Mucosa of stomach (tissue), 1 donor: ENCODE measurements around the gene BAIAP2L1.
"Not testable (repeated sequence)": the region's sequence is repeated elsewhere in the genome, so short reads cannot be mapped to it uniquely, and the experiment has no call there.

Experiments used
- H3K27me3 ChIP-seq: one replicate; pipeline ENCODE4 v1.7.0; 2013; ENCODE audit warnings: mild to moderate bottlenecking, low read length; ENCODE audit not compliant: control insufficient read depth, insufficient read depth
- H3K36me3 ChIP-seq: one replicate; pipeline ENCODE4 v1.7.0; 2013; ENCODE audit warnings: low read length; ENCODE audit not compliant: control insufficient read depth, insufficient read depth
- H3K4me1 ChIP-seq: one replicate; pipeline ENCODE4 v1.7.0; 2013; ENCODE audit warnings: mild to moderate bottlenecking, low read length; ENCODE audit not compliant: control insufficient read depth, insufficient read depth
- H3K4me3 ChIP-seq: one replicate; pipeline ENCODE4 v1.7.0; 2013; ENCODE audit warnings: low read length
- H3K9ac ChIP-seq: one replicate; pipeline ENCODE4 v1.7.0; 2013; ENCODE audit warnings: mild to moderate bottlenecking, low read length, moderate library complexity
- H3K9me3 ChIP-seq: one replicate; pipeline ENCODE4 v1.7.0; 2013; ENCODE audit warnings: mild to moderate bottlenecking, low read length, moderate library complexity; ENCODE audit not compliant: control insufficient read depth
- donor health status: Pancreatic carcinoma.

The BAIAP2L1 gene

GRCh38 chr7:98324782-98325181 lies 76.1 kb downstream of the BAIAP2L1 start:
- peaks cover 21% of the 10 kb centered on the region for H3K4me1 ChIP-seq

GRCh38 chr7:98323597-98324322 lies 77.1 kb downstream of the BAIAP2L1 start:
- Histone ChIP-seq H3K4me1 (peaks cover 21% of the 10 kb centered on the region), H3K36me3 (no peaks in the 10 kb centered on the region), H3K27me3 (no peaks in the 10 kb centered on the region), H3K9me3 (no peaks in the 10 kb centered on the region), H3K9ac (no peak overlapping the region), H3K4me3 (no peak overlapping the region)

More at GRCh38 chr7:98324782-98325181, 76.1 kb downstream of the BAIAP2L1 start:
- H3K27me3 ChIP-seq = no peaks in the 10 kb centered on the region
- H3K4me3 ChIP-seq = no peak overlapping the region
- H3K9me3 ChIP-seq = no peaks in the 10 kb centered on the region
- no peaks in the 10 kb centered on the region for H3K36me3 ChIP-seq
- no peak overlapping the region for H3K9ac ChIP-seq

- Histone ChIP-seq H3K9ac (no peak overlapping the region), H3K27me3 (no peaks in the 10 kb centered on the region), H3K4me3 (no peak overlapping the region), H3K9me3 (no peaks in the 10 kb centered on the region), H3K4me1 (peaks cover 21% of the 10 kb centered on the region), H3K36me3 (no peaks in the 10 kb centered on the region)
Observed at GRCh38 chr7:98322331-98323270, 78.3 kb downstream of the BAIAP2L1 start.

- Histone ChIP-seq H3K9ac (no peak overlapping the region), H3K36me3 (no peaks in the 10 kb centered on the region), H3K4me3 (no peak overlapping the region), H3K27me3 (no peaks in the 10 kb centered on the region), H3K9me3 (no peaks in the 10 kb centered on the region), H3K4me1 (peaks cover 21% of the 10 kb centered on the region)
Observed at GRCh38 chr7:98321301-98321700, 79.6 kb downstream of the BAIAP2L1 start.

- H3K4me1 ChIP-seq = peaks cover 21% of the 10 kb centered on the region
- peaks cover 4% of the 10 kb centered on the region for H3K36me3 ChIP-seq
- H3K9me3 ChIP-seq = no peaks in the 10 kb centered on the region
- no peaks in the 10 kb centered on the region for H3K27me3 ChIP-seq
- H3K9ac ChIP-seq = no peak overlapping the region
- H3K4me3 ChIP-seq = no peak overlapping the region
Observed at GRCh38 chr7:98319176-98319575, 81.7 kb downstream of the BAIAP2L1 start.

- H3K9me3 ChIP-seq = no peaks in the 10 kb centered on the region
- H3K9ac ChIP-seq = no peak overlapping the region
- H3K27me3 ChIP-seq = no peaks in the 10 kb centered on the region
- peaks cover 11% of the 10 kb centered on the region for H3K4me1 ChIP-seq
- H3K36me3 ChIP-seq = peaks cover 5% of the 10 kb centered on the region
- H3K4me3 ChIP-seq = no peak overlapping the region
Observed at GRCh38 chr7:98317366-98318040, 83.4 kb downstream of the BAIAP2L1 start.

- not testable (repeated sequence) for H3K27me3 ChIP-seq, H3K4me1 ChIP-seq, H3K9ac ChIP-seq, H3K36me3 ChIP-seq, H3K9me3 ChIP-seq, H3K4me3 ChIP-seq
Observed at GRCh38 chr7:98315994-98316527, 84.8 kb downstream of the BAIAP2L1 start.

GRCh38 chr7:98315318-98315993 lies 85.4 kb downstream of the BAIAP2L1 start:
- Histone ChIP-seq H3K36me3 (peaks cover 5% of the 10 kb centered on the region), H3K9me3 (no peaks in the 10 kb centered on the region), H3K4me3 (no peak overlapping the region), H3K9ac (no peak overlapping the region), H3K27me3 (no peaks in the 10 kb centered on the region), H3K4me1 (no peaks in the 10 kb centered on the region)

GRCh38 chr7:98314469-98314868 lies 86.4 kb downstream of the BAIAP2L1 start:
- Histone ChIP-seq H3K4me3 (no peak overlapping the region), H3K9me3 (no peaks in the 10 kb centered on the region), H3K27me3 (no peaks in the 10 kb centered on the region), H3K36me3 (peaks cover 7% of the 10 kb centered on the region), H3K9ac (no peak overlapping the region), H3K4me1 (no peaks in the 10 kb centered on the region)

- no peak overlapping the region for H3K9ac ChIP-seq
- H3K36me3 ChIP-seq = peaks cover 18% of the 10 kb centered on the region
- no peaks in the 10 kb centered on the region for H3K4me1 ChIP-seq
- no peaks in the 10 kb centered on the region for H3K9me3 ChIP-seq
- no peaks in the 10 kb centered on the region for H3K27me3 ChIP-seq
- H3K4me3 ChIP-seq = no peak overlapping the region
Observed at GRCh38 chr7:98312201-98312600, 88.7 kb downstream of the BAIAP2L1 start.

GRCh38 chr7:98309566-98309965 lies 91.3 kb downstream of the BAIAP2L1 start:
- no peaks in the 10 kb centered on the region for H3K27me3 ChIP-seq
- H3K4me1 ChIP-seq = peaks cover 9% of the 10 kb centered on the region
- H3K4me3 ChIP-seq = no peak overlapping the region
- no peaks in the 10 kb centered on the region for H3K9me3 ChIP-seq
- H3K9ac ChIP-seq = no peak overlapping the region
- H3K36me3 ChIP-seq = peaks cover 28% of the 10 kb centered on the region
